Naive thymus-derived CD4-positive, alpha-beta T cell (primary cell): ENCODE data around the gene ADAMTS17. TPM values are rescaled to one million over a fixed set of nuclear protein-coding genes. Genes with fewer than 3 reads are reported as not detected.
"Not testable (repeated sequence)": the region's sequence is repeated elsewhere in the genome, so short reads cannot be mapped to it uniquely, and the experiment has no call there.

Experiments
- ATAC-seq: fragments of 150-1000 bp; cut with Tn5 transposase; 2 replicates; pipeline ENCODE4 v1.10.0; 2021; ENCODE audit warnings: mild to moderate bottlenecking, moderate library complexity
- CTCF ChIA-PET: fragments of 350-600 bp; sonication (Branson Sonifier 250); formaldehyde crosslinking; loops from one replicate; lab custom pipeline; 2021; ENCODE audit warnings: antibody characterized with exemption; lab: Charles Lee
- POLR2A ChIA-PET: fragments of 350-600 bp; sonication (Branson Sonifier 250); formaldehyde crosslinking; loops from one replicate; lab custom pipeline; 2021; ENCODE audit warnings: antibody characterized with exemption, inconsistent platforms; lab: Charles Lee
- DNase-seq, 9 donors: peaks; one replicate each; pipeline versions ENCODE4 v3.0.0 to v3.0.0-alpha.2; 2020 to 2022; ENCODE audit warnings: mixed read lengths in 1 of 9
- H3K27ac ChIP-seq: one replicate; pipeline ENCODE4 v1.7.0; 2013; ENCODE audit warnings: mild to moderate bottlenecking, low read depth, low read length, moderate library complexity
- H3K27me3 ChIP-seq, 2 donors: one replicate each; pipeline ENCODE4 v1.7.0; 2013; ENCODE audit warnings: low read length in 2 of 2, mild to moderate bottlenecking in 2 of 2, moderate library complexity in 2 of 2; ENCODE audit not compliant: control insufficient read depth in 2 of 2, insufficient read depth in 2 of 2
- H3K36me3 ChIP-seq, 3 experiments: 1 replicate in 2 of 3; 2 replicates in 1 of 3; pipeline ENCODE4 v1.7.0; 2013; ENCODE audit warnings: low read length in 3 of 3, mild to moderate bottlenecking in 3 of 3, moderate library complexity in 1 of 3; ENCODE audit not compliant: insufficient read depth in 3 of 3, control insufficient read depth in 2 of 3
- H3K4me1 ChIP-seq, 2 donors: one replicate each; pipeline ENCODE4 v1.7.0; 2013; ENCODE audit warnings: low read length in 2 of 2, mild to moderate bottlenecking in 2 of 2, moderate library complexity in 1 of 2; ENCODE audit not compliant: control insufficient read depth in 2 of 2, insufficient read depth in 2 of 2
- H3K4me3 ChIP-seq: 2 replicates; pipeline ENCODE4 v1.7.0; 2013; ENCODE audit warnings: mild to moderate bottlenecking, low read length
- H3K9me3 ChIP-seq, 3 experiments: 1 replicate in 2 of 3; 2 replicates in 1 of 3; pipeline ENCODE4 v1.7.0; 2013; ENCODE audit warnings: low read length in 3 of 3; ENCODE audit not compliant: control insufficient read depth in 2 of 3
- H3K27ac Mint-ChIP-seq, 9 donors: one replicate each; pipeline ENCODE4 v1.8.0; 2020 to 2022; ENCODE audit warnings: mixed read lengths in 9 of 9, mild to moderate bottlenecking in 8 of 9, moderate library complexity in 5 of 9, inconsistent platforms in 2 of 9
- H3K27me3 Mint-ChIP-seq, 5 donors: one replicate each; pipeline ENCODE4 v1.8.0; 2021 to 2022; ENCODE audit warnings: mixed read lengths in 5 of 5, mild to moderate bottlenecking in 1 of 5
- H3K36me3 Mint-ChIP-seq, 5 donors: one replicate each; pipeline ENCODE4 v1.8.0; 2020 to 2022; ENCODE audit warnings: mixed read lengths in 5 of 5, mild to moderate bottlenecking in 3 of 5, inconsistent platforms in 1 of 5
- H3K4me1 Mint-ChIP-seq, 7 donors: one replicate each; pipeline ENCODE4 v1.8.0; 2020 to 2022; ENCODE audit warnings: mixed read lengths in 7 of 7, mild to moderate bottlenecking in 3 of 7, inconsistent platforms in 1 of 7
- H3K4me3 Mint-ChIP-seq, 10 donors: one replicate each; pipeline ENCODE4 v1.8.0; 2020 to 2022; ENCODE audit warnings: mild to moderate bottlenecking in 10 of 10, mixed read lengths in 10 of 10, moderate library complexity in 6 of 10, inconsistent platforms in 2 of 10
- H3K9me3 Mint-ChIP-seq, 11 donors: one replicate each; pipeline ENCODE4 v1.8.0; 2020 to 2022; ENCODE audit warnings: mixed read lengths in 11 of 11, mild to moderate bottlenecking in 4 of 11, inconsistent platforms in 1 of 11, moderate library complexity in 1 of 11
- intact Hi-C, 2 donors: fragments of 100-400 bp; cut with micrococcal nuclease; formaldehyde crosslinking; loops; one replicate each; pipeline ENCODE4 v1.15.1; 2023
- polyA plus RNA-seq, 2 donors: library from polyadenylated mRNA; unstranded; fragments of 300-500 nt; fragmentation: Illumina TruSeq; gene quantifications; one replicate each; pipeline ENCODE4 v1.2.3, GENCODE V29; 2021
- total RNA-seq, 6 experiments: library from RNA in 5 of 6; stranded (reverse) in 5 of 6; gene quantifications; 1 replicate in 5 of 6; 2 replicates in 1 of 6; pipeline ENCODE4 v1.2.3 and lab custom pipeline; 2021 to 2026

ADAMTS17 gene
- total and polyA plus RNA-seq, 7 experiments from 2014 or later, result 1.5 to 13.5 (median 3.2) TPM

DNA sequence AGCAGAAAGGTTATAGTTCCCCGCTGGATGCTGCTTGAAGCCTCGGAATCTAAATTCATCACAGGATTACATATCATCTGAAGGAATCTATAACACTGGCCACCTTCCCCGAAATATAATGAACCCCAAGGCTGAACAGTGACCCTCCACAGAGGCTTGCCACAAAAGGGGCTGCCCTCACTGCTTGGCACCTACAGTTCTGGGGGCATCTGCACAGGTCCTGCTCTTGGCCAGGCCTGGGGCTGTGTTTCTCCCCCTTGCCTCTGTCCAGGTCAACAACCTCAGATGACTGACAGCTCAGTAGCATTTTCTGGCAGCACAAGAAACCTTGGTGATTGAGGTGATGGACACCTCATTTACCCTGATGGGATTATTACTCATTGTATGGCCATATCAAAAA lies 1.5 kb upstream of the ADAMTS17 start:
- no peaks in the 10 kb centered on the region for H3K36me3 ChIP-seq
- ATAC-seq (no peak), DNase-seq (no peak)
- no peak overlapping the region for H3K27ac ChIP-seq
- ChIA-PET CTCF (interaction anchor here (1.5 to 2.0 kb wide), 2 partner anchors 7 to 11 kb away, joined by 6 to 8 read pairs; no protein-coding TSS in a partner anchor), POLR2A (no interaction called here)
- H3K4me1 Mint-ChIP-seq, result peaks cover 7 to 29% (median 23%) of the 10 kb centered on the region in 7 donors
- no peaks in the 10 kb centered on the region for H3K27me3 ChIP-seq
- H3K27ac Mint-ChIP-seq, result no peak overlapping the region
- intact Hi-C loops, result loop anchor here (2.0 to 10.0 kb wide), 8 partner anchors 39 to 1309 kb away; partner anchors contain the start of genes CHSY1 (in 1 of the 2), LRRC28 (in 1 of the 2), MEF2A (in 1 of the 2) and SNRPA1 (in 1 of the 2)
- H3K9me3 Mint-ChIP-seq, result no peaks in the 10 kb centered on the region
- H3K4me3 Mint-ChIP-seq, result no peak overlapping the region
- H3K9me3 ChIP-seq, result no peaks in the 10 kb centered on the region
- H3K4me3 ChIP-seq, result no peak overlapping the region
- peaks cover 4 to 6% of the 10 kb centered on the region in 2 donors for H3K4me1 ChIP-seq
- no peaks in the 10 kb centered on the region for H3K36me3 Mint-ChIP-seq
- peaks cover 0 to 55% (median 4%) of the 10 kb centered on the region in 5 donors for H3K27me3 Mint-ChIP-seq

DNA sequence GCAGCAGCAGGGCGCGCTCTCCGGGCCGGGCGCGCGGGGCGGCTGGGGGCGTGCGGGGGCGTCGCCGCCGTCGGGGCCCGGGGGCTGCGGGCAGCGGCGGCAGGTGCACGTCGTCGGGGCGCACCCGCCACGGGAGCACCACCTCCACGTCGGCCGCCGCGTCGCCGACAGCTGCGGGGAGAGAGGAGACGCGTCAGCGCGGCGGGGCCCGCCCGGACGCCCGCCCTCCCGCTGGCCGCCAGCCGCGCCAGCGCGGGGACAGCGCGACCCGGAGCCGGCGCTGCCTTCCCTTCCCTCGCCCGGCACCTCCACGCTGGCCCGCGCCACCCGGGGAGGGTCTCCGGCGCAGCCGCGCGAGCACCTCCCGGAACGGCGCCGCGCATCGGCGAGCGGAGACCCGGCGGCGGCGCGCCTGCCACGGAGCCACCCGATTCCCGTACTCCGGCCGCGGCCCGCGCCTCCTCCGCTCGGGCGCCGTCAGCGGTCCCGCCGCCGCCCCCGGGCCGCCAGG lies 481 bp downstream of the ADAMTS17 start:
- DNase-seq (peak in 1 of 9 donors; percentile 39), ATAC-seq (peak; percentile 19)
- Mint-ChIP-seq H3K36me3 (peaks cover 0 to 3% (median 0%) of the 10 kb centered on the region in 5 donors), H3K27me3 (peaks cover 0 to 57% (median 4%) of the 10 kb centered on the region in 5 donors), H3K4me3 (peak overlapping the region in 8 of 10 donors; percentile 59 to 88 (median 76)), H3K27ac (no peak overlapping the region), H3K9me3 (no peaks in the 10 kb centered on the region), H3K4me1 (peaks cover 7 to 40% (median 30%) of the 10 kb centered on the region in 7 donors)
- H3K27me3 ChIP-seq, result no peaks in the 10 kb centered on the region
- POLR2A ChIA-PET, result interaction anchor here (0.7 to 3.3 kb wide), 4 partner anchors 9 to 412 kb away, joined by 3 to 16 read pairs (median 4); no protein-coding TSS in a partner anchor
- intact Hi-C loops, result loop anchor here (5.0 to 10.0 kb wide), 6 partner anchors 41 to 1311 kb away; partner anchors contain the start of genes LRRC28 (in 1 of the 2), MEF2A (in 1 of the 2), SNRPA1 (in 1 of the 2) and TM2D3 (in 1 of the 2)
- CTCF ChIA-PET, result interaction anchor here (0.9 to 4.5 kb wide), 5 partner anchors 9 to 411 kb away, joined by 3 to 32 read pairs (median 8); no protein-coding TSS in a partner anchor
- H3K4me3 ChIP-seq, result peak overlapping the region; percentile 69
- H3K9me3 ChIP-seq, result no peaks in the 10 kb centered on the region
- no peaks in the 10 kb centered on the region for H3K36me3 ChIP-seq
- H3K27ac ChIP-seq, result peak overlapping the region; percentile 76
- H3K4me1 ChIP-seq, result peaks cover 4 to 6% of the 10 kb centered on the region in 2 donors

DNA sequence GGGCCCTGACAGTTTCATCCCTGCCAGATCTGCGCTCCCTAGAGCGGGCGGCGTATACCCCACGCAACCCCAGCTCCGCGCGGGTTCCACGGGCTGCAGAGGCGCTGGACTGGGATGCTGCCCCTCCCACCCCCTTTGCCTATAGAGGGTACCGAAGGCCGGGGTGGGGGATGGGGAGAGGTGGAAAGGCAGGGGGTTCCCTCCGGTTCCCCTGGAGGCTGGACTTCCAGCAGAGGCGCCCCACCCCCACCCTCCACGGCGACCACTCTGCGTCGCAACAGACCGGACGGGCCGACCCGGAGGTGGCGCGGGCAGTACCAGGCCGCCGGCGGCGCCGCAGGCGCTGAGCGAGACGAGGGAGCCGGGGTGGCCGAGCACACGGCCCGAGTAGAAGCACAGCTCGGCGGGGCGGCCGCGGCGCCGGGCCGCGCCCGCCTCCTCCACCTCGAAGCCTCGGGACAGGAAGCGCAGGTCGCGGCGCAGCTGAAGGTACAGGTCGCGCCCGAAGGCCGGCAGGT lies 995 bp downstream of the ADAMTS17 start:
- Histone ChIP-seq H3K9me3 (no peaks in the 10 kb centered on the region), H3K27ac (no peak overlapping the region), H3K36me3 (no peaks in the 10 kb centered on the region), H3K27me3 (no peaks in the 10 kb centered on the region), H3K4me1 (peaks cover 5 to 6% of the 10 kb centered on the region in 2 donors), H3K4me3 (no peak overlapping the region)
- DNase-seq (no peak), ATAC-seq (no peak)
- CTCF ChIA-PET, result interaction anchor here (0.9 to 4.5 kb wide), 7 partner anchors 9 to 411 kb away, joined by 3 to 42 read pairs (median 12); no protein-coding TSS in a partner anchor
- peak overlapping the region; percentile 68 to 88 (median 80) for H3K4me3 Mint-ChIP-seq
- no peaks in the 10 kb centered on the region for H3K9me3 Mint-ChIP-seq
- peaks cover 7 to 45% (median 35%) of the 10 kb centered on the region in 7 donors for H3K4me1 Mint-ChIP-seq
- peaks cover 0 to 3% (median 0%) of the 10 kb centered on the region in 5 donors for H3K36me3 Mint-ChIP-seq
- intact Hi-C loops, result loop anchor here (5.0 to 10.0 kb wide), 6 partner anchors 42 to 1312 kb away; partner anchors contain the start of genes LRRC28 (in 1 of the 2), MEF2A (in 1 of the 2), SNRPA1 (in 1 of the 2) and TM2D3 (in 1 of the 2)
- H3K27ac Mint-ChIP-seq, result peak overlapping the region in 6 of 9 donors; percentile 14 to 75 (median 68)
- POLR2A ChIA-PET, result interaction anchor here (0.7 to 3.3 kb wide), 6 partner anchors 8 to 416 kb away, joined by 3 to 16 read pairs (median 4); no protein-coding TSS in a partner anchor
- H3K27me3 Mint-ChIP-seq, result peaks cover 0 to 52% (median 4%) of the 10 kb centered on the region in 5 donors

DNA sequence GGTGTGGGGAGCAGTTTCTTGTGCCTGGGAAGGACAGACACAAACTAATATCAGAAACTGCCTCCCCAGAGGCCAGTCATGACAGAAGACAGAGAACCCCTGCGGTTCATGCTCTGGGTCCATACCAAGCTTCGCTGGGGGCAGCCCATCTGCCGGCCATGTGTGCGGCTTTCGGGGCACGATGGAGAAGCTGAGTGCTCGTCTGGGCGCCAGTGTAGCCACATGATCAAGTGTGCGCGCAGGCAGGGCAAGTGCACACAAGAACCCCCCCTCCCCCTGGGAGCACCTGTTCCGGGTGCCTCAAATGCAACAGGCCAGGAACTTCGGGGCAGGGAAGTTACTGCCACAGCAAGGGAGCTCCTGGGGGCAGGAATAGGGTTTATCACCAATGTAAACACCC lies 1.8 kb downstream of the ADAMTS17 start:
- intact Hi-C loops, result loop anchor here (1.0 to 10.0 kb wide), 16 partner anchors 10 to 1312 kb away; partner anchors contain the start of genes LRRC28 (in 1 of the 2), MEF2A (in 1 of the 2), SNRPA1 (in 1 of the 2) and TM2D3 (in 1 of the 2)
- DNase-seq (no peak), ATAC-seq (no peak)
- H3K27me3 ChIP-seq, result no peaks in the 10 kb centered on the region
- H3K27ac ChIP-seq, result no peak overlapping the region
- H3K36me3 ChIP-seq, result no peaks in the 10 kb centered on the region
- H3K4me3 ChIP-seq, result no peak overlapping the region
- Mint-ChIP-seq H3K9me3 (no peaks in the 10 kb centered on the region), H3K27me3 (peaks cover 0 to 49% (median 4%) of the 10 kb centered on the region in 5 donors), H3K27ac (peak overlapping the region in 4 of 9 donors; percentile 14 to 69 (median 58)), H3K4me3 (peak overlapping the region; percentile 68 to 88 (median 80)), H3K4me1 (peaks cover 10 to 52% (median 43%) of the 10 kb centered on the region in 7 donors), H3K36me3 (peaks cover 0 to 3% (median 0%) of the 10 kb centered on the region in 5 donors)
- H3K9me3 ChIP-seq, result no peaks in the 10 kb centered on the region
- peaks cover 8 to 13% of the 10 kb centered on the region in 2 donors for H3K4me1 ChIP-seq
- ChIA-PET POLR2A (interaction anchor here (0.9 to 3.3 kb wide), 5 partner anchors 10 to 415 kb away, joined by 3 to 16 read pairs (median 6); no protein-coding TSS in a partner anchor), CTCF (interaction anchor here (1.0 to 4.5 kb wide), 5 partner anchors 10 to 410 kb away, joined by 3 to 42 read pairs (median 17); no protein-coding TSS in a partner anchor)

DNA sequence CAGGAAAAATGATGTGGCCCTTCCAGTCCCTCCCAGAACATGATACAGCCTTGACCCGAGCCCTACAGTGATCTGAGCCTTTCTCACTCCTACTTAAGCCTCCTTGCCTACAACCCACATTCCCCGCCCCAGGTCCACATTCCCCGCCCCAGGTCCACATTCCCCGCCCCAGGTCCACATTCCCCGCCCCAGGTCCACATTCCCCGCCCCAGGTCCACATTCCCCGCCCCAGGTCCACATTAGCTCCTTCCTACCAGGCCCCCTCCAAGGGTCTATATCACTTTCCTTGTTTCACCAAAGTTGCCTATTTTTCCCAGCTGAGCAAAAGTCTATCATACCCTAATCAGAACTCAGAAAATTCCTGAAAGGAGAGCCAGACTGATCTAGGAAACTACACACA lies 2.3 kb downstream of the ADAMTS17 start:
- H3K4me1 Mint-ChIP-seq, result peaks cover 16 to 58% (median 49%) of the 10 kb centered on the region in 7 donors
- H3K27me3 ChIP-seq, result not testable (repeated sequence)

More for the DNA sequence above, 2.3 kb downstream of the ADAMTS17 start:
- H3K27ac ChIP-seq, H3K9me3 ChIP-seq, H3K9me3 Mint-ChIP-seq, H3K36me3 ChIP-seq, DNase-seq, H3K4me3 ChIP-seq, ATAC-seq, H3K36me3 Mint-ChIP-seq: not testable (repeated sequence)
- CTCF ChIA-PET, result interaction anchor here (0.7 to 4.5 kb wide), 17 partner anchors 9 to 1067 kb away, joined by 3 to 42 read pairs (median 6); partner anchors contain the start of genes ASB7 and LINS1
- POLR2A ChIA-PET, result interaction anchor here (1.1 to 3.3 kb wide), 5 partner anchors 9 to 414 kb away, joined by 3 to 16 read pairs (median 4); no protein-coding TSS in a partner anchor
- H3K27me3 Mint-ChIP-seq, result peaks cover 0 to 44% (median 4%) of the 10 kb centered on the region in 5 donors
- H3K4me3 Mint-ChIP-seq, result peak overlapping the region; percentile 33 to 88 (median 76)
- intact Hi-C loops, result loop anchor here (1.0 to 10.0 kb wide), 10 partner anchors 9 to 1067 kb away; no protein-coding TSS in a partner anchor
- H3K4me1 ChIP-seq, result peaks cover 14 to 17% of the 10 kb centered on the region in 2 donors
- H3K27ac Mint-ChIP-seq, result peak overlapping the region in 7 of 9 donors; percentile 14 to 71 (median 51)
